LHCN-M2 (cell line): Measurements from ENCODE around the gene RAB25. TPM values are rescaled to one million over a fixed set of nuclear protein-coding genes. Genes with fewer than 3 reads are reported as not detected.
"Not testable (repeated sequence)": the region's sequence is repeated elsewhere in the genome, so short reads cannot be mapped to it uniquely, and the experiment has no call there.

Source experiments
- DNase-seq: peaks from one replicate; pipeline ENCODE4 v3.0.0-alpha.2; 2012; ENCODE audit warnings: low read depth
- total RNA-seq: library from RNA; depleted of rRNA; stranded (reverse); fragments of >200 nt; gene quantifications from 2 replicates; pipeline ENCODE4 v1.2.3, GENCODE V29; 2014; rRNA removed

The RAB25 gene
- total RNA-seq, 1 experiment from 2014 or later: not detected

GRCh38 chr1:156115514-156116374 is 54.8 kb downstream of the RAB25 start:
- peak; percentile 78 for DNase-seq

DNA sequence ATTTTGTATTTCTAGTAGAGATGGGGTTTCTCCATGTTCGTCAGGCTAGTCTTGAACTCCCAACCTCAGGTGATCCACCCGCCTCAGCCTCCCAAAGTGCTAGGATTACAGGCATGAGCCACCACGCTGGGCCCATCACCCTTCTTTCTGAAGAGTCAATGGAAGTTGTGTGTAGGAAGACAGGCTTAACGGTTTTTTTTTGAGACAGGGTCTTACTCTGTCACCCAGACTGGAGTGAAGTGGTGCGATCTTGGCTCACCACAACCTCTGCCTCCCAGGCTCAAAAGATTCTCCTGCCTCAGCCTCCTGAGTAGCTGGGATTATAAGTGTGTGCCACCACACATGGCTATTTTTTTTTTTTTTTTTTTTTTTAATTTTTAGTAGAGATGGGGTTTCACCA is 55.8 kb downstream of the RAB25 start:
- not testable (repeated sequence) for DNase-seq

- DNase-seq: no peak
These were observed 56.6 kb downstream of the RAB25 start for GRCh38 chr1:156117414-156118176.

GRCh38 chr1:156118177-156118868 is 57.4 kb downstream of the RAB25 start:
- peak; percentile 83 for DNase-seq

- peak; percentile 87 for DNase-seq
These were observed 58.7 kb downstream of the RAB25 start for GRCh38 chr1:156119503-156120209.

Other genes starting within 250 kb of the RAB25 start
- gene GON4L, start 203.9 kb upstream of the RAB25 start, total RNA-seq: 20.5 and 21.1 TPM in 2 replicates
- gene SYT11, start 201.6 kb upstream of the RAB25 start, total RNA-seq: 14.5 and 17.4 TPM in 2 replicates
- gene RIT1, start 149.8 kb upstream of the RAB25 start, total RNA-seq: 23.1 and 32.9 TPM in 2 replicates
- gene KHDC4, start 126.7 kb upstream of the RAB25 start, total RNA-seq: 29.6 and 30.3 TPM in 2 replicates
- gene RXFP4, start 119.5 kb upstream of the RAB25 start, total RNA-seq: not detected in 2 replicates
- gene ARHGEF2, start 82.6 kb upstream of the RAB25 start, total RNA-seq: 228 and 262 TPM in 2 replicates
- 229 and 351 TPM in 2 replicates for gene SSR2, start 40.2 kb upstream of the RAB25 start, total RNA-seq
- 34.1 and 37.7 TPM in 2 replicates for gene UBQLN4, start 7.4 kb upstream of the RAB25 start, total RNA-seq
- 67.3 and 70.9 TPM in 2 replicates for gene LAMTOR2, start 6.4 kb upstream of the RAB25 start, total RNA-seq
- 4.9 and 5.8 TPM in 2 replicates for gene MEX3A, start 21.3 kb downstream of the RAB25 start, total RNA-seq
- gene LMNA, start 53.6 kb downstream of the RAB25 start, total RNA-seq: 1,371 and 1,475 TPM in 2 replicates
- 0.40 and 0.64 TPM in 2 replicates for gene SEMA4A, start 92.4 kb downstream of the RAB25 start, total RNA-seq
- gene SLC25A44, start 132.9 kb downstream of the RAB25 start, total RNA-seq: 11.2 and 15.6 TPM in 2 replicates
- gene PMF1, start 151.8 kb downstream of the RAB25 start, total RNA-seq: 67.2 and 70.1 TPM in 2 replicates
- 2.0 and 4.3 TPM in 2 replicates for gene BGLAP, start 181.0 kb downstream of the RAB25 start, total RNA-seq
- gene PAQR6, start 186.9 kb downstream of the RAB25 start, total RNA-seq: 0.83 and 1.8 TPM in 2 replicates
- gene SMG5, start 221.7 kb downstream of the RAB25 start, total RNA-seq: 66.1 and 74.9 TPM in 2 replicates
- 2.9 and 3.2 TPM in 2 replicates for gene TMEM79, start 223.2 kb downstream of the RAB25 start, total RNA-seq
- 42.2 and 45.6 TPM in 2 replicates for gene GLMP, start 234.5 kb downstream of the RAB25 start, total RNA-seq
- not detected in 2 replicates for gene VHLL, start 238.1 kb downstream of the RAB25 start, total RNA-seq